IMR-90 (cell line): ENCODE measurements around the gene GTF2H4. TPM values are rescaled to one million over a fixed set of nuclear protein-coding genes. Genes with fewer than 3 reads are reported as not detected.

ENCODE experiments used
- ATAC-seq: fragments of 200-7000 bp; cut with Tn5 transposase; 2 replicates; pipeline ENCODE4 v1.9.1; 2020; ENCODE audit warnings: low read depth, mild to moderate bottlenecking, moderate library complexity
- BruUV-seq: library from RNA; stranded (reverse); fragments of 400-500 nt; replicated peaks from 2 replicates; lab custom pipeline; 2021; lab: Mats Ljungman, UMichigan
- CTCF ChIA-PET: fragments of 300-600 bp; formaldehyde crosslinking; extraction: SDS; loops from one replicate; lab custom pipeline; 2021; ENCODE audit warnings: antibody characterized with exemption; lab: Yijun Ruan, JAX
- POLR2A ChIA-PET: fragments of 300-600 bp; sonication (Branson Sonifier 250); formaldehyde crosslinking; loops from one replicate; lab custom pipeline; 2022; ENCODE audit warnings: antibody characterized with exemption; ENCODE audit not compliant: unreplicated experiment; lab: Charles Lee
- DNase-seq: peaks from one replicate; pipeline ENCODE4 v3.0.0; 2013
- H2AFZ ChIP-seq: replicated peaks from 2 replicates; pipeline ENCODE3; 2013; ENCODE audit warnings: low read length, mild to moderate bottlenecking; ENCODE audit not compliant: poor library complexity
- H2AK5ac ChIP-seq: 2 replicates; pipeline ENCODE4 v1.6.1; 2013; ENCODE audit warnings: low read depth, low read length, inconsistent platforms
- H2AK9ac ChIP-seq: replicated peaks from 2 replicates; pipeline ENCODE3; 2013; ENCODE audit warnings: mild to moderate bottlenecking, low read depth, low read length, moderate library complexity; ENCODE audit not compliant: poor library complexity
- H2BK120ac ChIP-seq: 2 replicates; pipeline ENCODE4 v1.6.1; 2013; ENCODE audit warnings: low read depth, low read length, inconsistent platforms
- H2BK15ac ChIP-seq: 3 replicates; pipeline ENCODE4 v1.6.1; 2013; ENCODE audit warnings: low read depth, low read length, inconsistent platforms
- H2BK20ac ChIP-seq: 2 replicates; pipeline ENCODE4 v1.6.1; 2013; ENCODE audit warnings: low read depth, mild to moderate bottlenecking, inconsistent platforms, low read length, moderate library complexity
- H2BK5ac ChIP-seq: 2 replicates; pipeline ENCODE4 v1.6.1; 2013; ENCODE audit warnings: mild to moderate bottlenecking, low read depth, low read length, inconsistent platforms; ENCODE audit not compliant: poor library complexity, severe bottlenecking
- H3K14ac ChIP-seq: replicated peaks from 2 replicates; pipeline ENCODE4 v1.6.1; 2013; ENCODE audit warnings: low read depth, low read length, inconsistent platforms
- H3K18ac ChIP-seq: 2 replicates; pipeline ENCODE4 v1.6.1; 2013; ENCODE audit warnings: low read depth, low read length, control low read depth
- H3K23ac ChIP-seq: 2 replicates; pipeline ENCODE4 v1.6.1; 2013; ENCODE audit warnings: low read depth, low read length, inconsistent platforms
- H3K27ac ChIP-seq: 2 replicates; pipeline ENCODE4 v1.5.1; 2013; ENCODE audit warnings: mild to moderate bottlenecking, control low read depth, low read length; ENCODE audit not compliant: insufficient read depth
- H3K27me3 ChIP-seq: 2 replicates; pipeline ENCODE4 v1.6.1; 2013; ENCODE audit warnings: low read length; ENCODE audit not compliant: control insufficient read depth, insufficient read depth
- H3K36me3 ChIP-seq: 2 replicates; pipeline ENCODE4 v1.6.1; 2013; ENCODE audit warnings: low read length, mixed read lengths; ENCODE audit not compliant: control insufficient read depth, insufficient read depth
- H3K4ac ChIP-seq: 2 replicates; pipeline ENCODE4 v1.6.1; 2013; ENCODE audit warnings: low read depth, low read length, inconsistent platforms
- H3K4me1 ChIP-seq: 2 replicates; pipeline ENCODE4 v1.6.1; 2013; ENCODE audit warnings: low read length, mixed read lengths; ENCODE audit not compliant: control insufficient read depth, insufficient read depth
- H3K4me2 ChIP-seq: 2 replicates; pipeline ENCODE4 v1.6.1; 2013; ENCODE audit warnings: low read depth, mild to moderate bottlenecking, control low read depth, low read length, moderate library complexity
- H3K4me3 ChIP-seq: 2 replicates; pipeline ENCODE4 v1.5.1; 2013; ENCODE audit warnings: low read depth, mild to moderate bottlenecking, control low read depth, low read length, moderate library complexity; ENCODE audit not compliant: insufficient read depth
- H3K56ac ChIP-seq: 2 replicates; pipeline ENCODE4 v1.6.1; 2013; ENCODE audit warnings: low read length, inconsistent platforms; ENCODE audit not compliant: insufficient read depth; ENCODE audit errors: extremely low read depth
- H3K79me1 ChIP-seq, 2 experiments: 2 replicates each; pipeline ENCODE4 v1.6.1; 2013; ENCODE audit warnings: low read length in 2 of 2, inconsistent platforms in 1 of 2, low read depth in 1 of 2
- H3K9ac ChIP-seq: 2 replicates; pipeline ENCODE4 v1.6.1; 2013; ENCODE audit warnings: low read depth, low read length, control low read depth
- H3K9me1 ChIP-seq: 2 replicates; pipeline ENCODE4 v1.6.1; 2013; ENCODE audit warnings: low read length, inconsistent platforms; ENCODE audit not compliant: insufficient read depth
- H3K9me3 ChIP-seq: 2 replicates; pipeline ENCODE4 v1.6.1; 2013; ENCODE audit warnings: low read length; ENCODE audit not compliant: control insufficient read depth, insufficient read depth
- H4K20me1 ChIP-seq: 2 replicates; pipeline ENCODE4 v1.6.1; 2013; ENCODE audit warnings: low read length, inconsistent platforms; ENCODE audit not compliant: insufficient read depth
- H4K5ac ChIP-seq: 2 replicates; pipeline ENCODE4 v1.6.1; 2013; ENCODE audit warnings: mild to moderate bottlenecking, low read depth, low read length, control low read depth
- H4K8ac ChIP-seq, 2 experiments: 2 replicates each; pipeline ENCODE4 v1.6.1; 2013; ENCODE audit warnings: low read depth in 2 of 2, low read length in 2 of 2, control low read depth in 1 of 2, inconsistent platforms in 1 of 2
- H4K91ac ChIP-seq: 2 replicates; pipeline ENCODE4 v1.6.1; 2013; ENCODE audit warnings: low read depth, low read length, inconsistent platforms; ENCODE audit not compliant: insufficient read depth
- BHLHE40 ChIP-seq: fragments of 150-350 bp; IDR thresholded peaks from 2 replicates; pipeline ENCODE4 v1.6.1; 2016; ENCODE audit warnings: mild to moderate bottlenecking, low read depth, low read length
- CEBPB ChIP-seq: IDR thresholded peaks from 2 replicates; pipeline ENCODE4 v1.6.1; 2012; ENCODE audit warnings: low read depth, low read length, improper control_type of control experiment
- CHD1 ChIP-seq: IDR thresholded peaks from 2 replicates; pipeline ENCODE4 v1.6.1; 2012; ENCODE audit warnings: low read depth, low read length, improper control_type of control experiment
- CTCF ChIP-seq: conservative IDR thresholded peaks from 2 replicates; pipeline ENCODE4 v1.5.1; 2012; ENCODE audit warnings: mild to moderate bottlenecking, low read depth, low read length, improper control_type of control experiment
- FOS ChIP-seq: fragments of 150-350 bp; IDR thresholded peaks from 2 replicates; pipeline ENCODE4 v1.6.1; 2016; ENCODE audit warnings: low read depth, low read length
- MAFK ChIP-seq: IDR thresholded peaks from 2 replicates; pipeline ENCODE4 v1.6.1; 2012; ENCODE audit warnings: low read depth, low read length, improper control_type of control experiment
- MAZ ChIP-seq: IDR thresholded peaks from 2 replicates; pipeline ENCODE4 v1.6.1; 2012; ENCODE audit warnings: low read depth, mild to moderate bottlenecking, low read length, improper control_type of control experiment, moderate library complexity, borderline replicate concordance
- MXI1 ChIP-seq: IDR thresholded peaks from 2 replicates; pipeline ENCODE4 v1.6.1; 2012; ENCODE audit warnings: low read depth, mild to moderate bottlenecking, low read length, moderate library complexity, borderline replicate concordance
- NFE2L2 ChIP-seq: fragments of 150-350 bp; IDR thresholded peaks from 2 replicates; pipeline ENCODE4 v1.6.1; 2016; ENCODE audit warnings: low read depth, mild to moderate bottlenecking, low read length
- POLR2A ChIP-seq: IDR thresholded peaks from 2 replicates; pipeline ENCODE4 v1.6.1; 2012; ENCODE audit warnings: mild to moderate bottlenecking, low read depth, low read length
- RAD21 ChIP-seq: IDR thresholded peaks from 2 replicates; pipeline ENCODE4 v1.6.1; 2012; ENCODE audit warnings: low read length, improper control_type of control experiment
- RCOR1 ChIP-seq: IDR thresholded peaks from 2 replicates; pipeline ENCODE4 v1.6.1; 2012; ENCODE audit warnings: mild to moderate bottlenecking, low read length, improper control_type of control experiment; ENCODE audit not compliant: insufficient replicate concordance
- RFX5 ChIP-seq: IDR thresholded peaks from 2 replicates; pipeline ENCODE4 v1.8.0; 2012; ENCODE audit warnings: low read depth, mild to moderate bottlenecking, low read length, moderate library complexity
- SMC3 ChIP-seq: fragments of 150-350 bp; IDR thresholded peaks from 2 replicates; pipeline ENCODE4 v1.6.1; 2016; ENCODE audit warnings: low read depth, mild to moderate bottlenecking, antibody characterized with exemption, low read length, moderate library complexity
- USF2 ChIP-seq: fragments of 150-350 bp; IDR thresholded peaks from 2 replicates; pipeline ENCODE4 v1.6.1; 2017; ENCODE audit warnings: mild to moderate bottlenecking, antibody characterized with exemption, low read length, low read depth
- WGBS, 2 experiments: methylation state at CpG; one replicate each; pipeline versions ENCODE4 v1.1.5 to v1.1.7; 2013; ENCODE audit warnings: missing lambda C conversion rate in 2 of 2; ENCODE audit not compliant: insufficient read length in 1 of 2; ENCODE audit errors: extremely low coverage in 2 of 2; 5-methylcytosine and 5-hydroxymethylcytosine counted together
- dilution Hi-C: fragments of 300-500 bp; cut with HindIII; formaldehyde crosslinking; loops from one replicate; pipeline ENCODE4 v1.14.3; 2018; ENCODE audit warnings: low sequenced_read_pairs; ENCODE audit not compliant: unreplicated experiment
- in situ Hi-C: fragments of 300-500 bp; cut with MboI; formaldehyde crosslinking; loops from 3 replicates; pipeline ENCODE4 v1.14.3; 2019; ENCODE audit warnings: low sequenced_read_pairs, inconsistent platforms, mixed read lengths
- intact Hi-C: fragments of 100-400 bp; cut with micrococcal nuclease; formaldehyde crosslinking; loops from 2 replicates; pipeline ENCODE4 v1.10.0; 2022
- polyA plus RNA-seq, 3 experiments: library from polyadenylated mRNA; depleted of rRNA; stranded (reverse); fragments of >200 nt; gene quantifications; 2 replicates each; pipeline ENCODE4 v1.2.3, GENCODE V29; 2012; ENCODE audit warnings: low replicate concordance in 1 of 3
- total RNA-seq: library from RNA; depleted of rRNA; stranded (reverse); fragments of >200 nt; gene quantifications from 2 replicates; pipeline ENCODE4 v1.2.3, GENCODE V29; 2012
- TF ChIP-seq, protein P1 (sequence below): fragments of 150-350 bp; IDR thresholded peaks from 2 replicates; pipeline ENCODE4 v1.6.1; 2016; ENCODE audit warnings: low read depth, mild to moderate bottlenecking, low read length, moderate library complexity, borderline replicate concordance

Gene GTF2H4
- total and polyA plus RNA-seq, 2 of the 4 experiments (the other 2 are of a cell fraction), result 13.4 to 30.8 TPM

- Histone ChIP-seq H2AK9ac (no peak overlapping the region), H2BK5ac (no peak overlapping the region), H3K23ac (no peak overlapping the region), H3K4me2 (no peak overlapping the region), H3K36me3 (peaks cover 74% of the 10 kb centered on the region), H3K14ac (no peak overlapping the region), H4K5ac (no peak overlapping the region), H3K9me1 (no peaks in the 10 kb centered on the region), H3K18ac (no peak overlapping the region), H2BK20ac (no peak overlapping the region), H3K9me3 (no peaks in the 10 kb centered on the region), H2AK5ac (no peak overlapping the region), H4K20me1 (no peaks in the 10 kb centered on the region; the same call in 1 of the 2 replicates), H3K9ac (no peak overlapping the region), H3K79me1 (peaks cover 0 to 19% of the 10 kb centered on the region in 2 experiments), H3K27me3 (no peaks in the 10 kb centered on the region), H3K56ac (no peak overlapping the region), H3K4me3 (no peak overlapping the region), H3K27ac (no peak overlapping the region), H2AFZ (no peak overlapping the region), H4K91ac (no peak overlapping the region), H2BK120ac (no peak overlapping the region), H2BK15ac (no peak overlapping the region), H3K4ac (no peak overlapping the region), H3K4me1 (no peaks in the 10 kb centered on the region), H4K8ac (no peak overlapping the region)
- BruUV-seq, result no TSS peak
- ChIA-PET CTCF (no interaction called here), POLR2A (no interaction called here)
- dilution Hi-C loops (no loop called here), in situ Hi-C loops (no loop called here), intact Hi-C loops (no loop called here)
- ATAC-seq (no peak), DNase-seq (no peak)
- WGBS, 2 experiments, result 96% methylated on average over 3 of the region's 12 CpGs; no CpG with 5 or more reads in 1 of the 2 experiments
- no peak for TF ChIP-seq MAFK
- TF ChIP-seq MXI1, result no peak
- TF ChIP-seq RFX5, result no peak
- TF ChIP-seq NFE2L2, result no peak
- TF ChIP-seq SMC3, result no peak
- no peak for TF ChIP-seq CTCF
- no peak for TF ChIP-seq BHLHE40
- TF ChIP-seq POLR2A, result no peak
- TF ChIP-seq CHD1, result no peak
- TF ChIP-seq CEBPB, result no peak
- no peak for TF ChIP-seq RCOR1
- TF ChIP-seq MAZ, result no peak
- TF ChIP-seq, protein P1, sequence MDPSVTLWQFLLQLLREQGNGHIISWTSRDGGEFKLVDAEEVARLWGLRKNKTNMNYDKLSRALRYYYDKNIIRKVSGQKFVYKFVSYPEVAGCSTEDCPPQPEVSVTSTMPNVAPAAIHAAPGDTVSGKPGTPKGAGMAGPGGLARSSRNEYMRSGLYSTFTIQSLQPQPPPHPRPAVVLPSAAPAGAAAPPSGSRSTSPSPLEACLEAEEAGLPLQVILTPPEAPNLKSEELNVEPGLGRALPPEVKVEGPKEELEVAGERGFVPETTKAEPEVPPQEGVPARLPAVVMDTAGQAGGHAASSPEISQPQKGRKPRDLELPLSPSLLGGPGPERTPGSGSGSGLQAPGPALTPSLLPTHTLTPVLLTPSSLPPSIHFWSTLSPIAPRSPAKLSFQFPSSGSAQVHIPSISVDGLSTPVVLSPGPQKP, result no peak
- TF ChIP-seq FOS, result no peak
- no peak for TF ChIP-seq RAD21
- TF ChIP-seq USF2, result no peak
These were observed 13.6 kb upstream of the GTF2H4 start for GRCh38 chr6:30894381-30894780.
